HepG2 (cell line): ENCODE measurements around the gene ANKMY2. TPM values are rescaled to one million over a fixed set of nuclear protein-coding genes. Genes with fewer than 3 reads are reported as not detected.

Experiments
- ATAC-seq: fragments of 200-7000 bp; cut with Tn5 transposase; 3 replicates; pipeline ENCODE4 v1.9.1; 2020; ENCODE audit warnings: mild to moderate bottlenecking, moderate library complexity
- BruUV-seq: library from RNA; stranded (reverse); fragments of 400-500 nt; replicated peaks from 2 replicates; lab custom pipeline; 2021; lab: Mats Ljungman, UMichigan
- CTCF ChIA-PET: fragments of 300-600 bp; formaldehyde crosslinking; extraction: SDS; loops from one replicate; lab custom pipeline; 2021; ENCODE audit warnings: low total read pairs, inconsistent platforms, low intra/inter-chr PET ratio; lab: Yijun Ruan, JAX
- POLR2A ChIA-PET: fragments of 350-600 bp; sonication (Branson Sonifier 250); formaldehyde crosslinking; loops from one replicate; lab custom pipeline; 2020; ENCODE audit warnings: antibody characterized with exemption, inconsistent platforms; lab: Yijun Ruan, JAX
- DNase-seq: peaks from one replicate; pipeline ENCODE4 v3.0.0-alpha.2; 2015; ENCODE audit warnings: low spot score
- FAIRE-seq: peaks from 3 replicates; lab custom pipeline; 2011; peaks lifted over from hg19 to GRCh38; lab: Jason Lieb, UNC
- H2AFZ ChIP-seq: one replicate; pipeline ENCODE4 v1.6.1; 2011; ENCODE audit warnings: low read length, inconsistent platforms
- H3K27ac ChIP-seq: fragments of 300-600 bp; 3 replicates; pipeline ENCODE4 v1.8.0; 2011; ENCODE audit warnings: mixed run types, mild to moderate bottlenecking, mixed read lengths, low read length, inconsistent platforms; ENCODE audit not compliant: insufficient read depth; ENCODE audit errors: extremely low read length
- H3K27me3 ChIP-seq, 2 experiments: fragments of 200-600 bp in 1 of 2; 2 replicates in 1 of 2; 3 replicates in 1 of 2; pipeline versions ENCODE4 v1.6.0 to v1.8.0; 2011; ENCODE audit warnings: low read length in 2 of 2, mild to moderate bottlenecking in 2 of 2, moderate library complexity in 2 of 2, inconsistent platforms in 1 of 2; ENCODE audit not compliant: insufficient read depth in 2 of 2, control insufficient read depth in 1 of 2
- H3K36me3 ChIP-seq, 2 experiments: fragments of 200-600 bp in 1 of 2; replicated peaks in 1 of 2; 2 replicates in 1 of 2; 3 replicates in 1 of 2; pipeline versions ENCODE4 v1.5.1 to v1.8.0; 2011; ENCODE audit warnings: low read length in 2 of 2, inconsistent platforms in 1 of 2; ENCODE audit not compliant: insufficient read depth in 2 of 2, control insufficient read depth in 1 of 2
- H3K4me1 ChIP-seq: 2 replicates; pipeline ENCODE4 v1.5.1; 2012; ENCODE audit warnings: low read length, inconsistent platforms; ENCODE audit not compliant: insufficient read depth
- H3K4me2 ChIP-seq: 2 replicates; pipeline ENCODE4 v1.6.0; 2011; ENCODE audit warnings: low read depth, low read length, inconsistent platforms
- H3K4me3 ChIP-seq, 3 experiments: fragments of 200-600 bp in 1 of 3; sonication (generic), shearing (Covaris generic) in 1 of 3; replicated peaks in 1 of 3; 2 replicates each; pipeline ENCODE4 v1.5.1; 2011 to 2016; ENCODE audit warnings: low read length in 3 of 3, inconsistent platforms in 2 of 3, low read depth in 2 of 3, mild to moderate bottlenecking in 2 of 3, control low read depth in 1 of 3, mixed read lengths in 1 of 3; ENCODE audit not compliant: insufficient read depth in 1 of 3
- H3K79me2 ChIP-seq: one replicate; pipeline ENCODE4 v1.6.1; 2011; ENCODE audit warnings: low read length, inconsistent platforms; ENCODE audit not compliant: insufficient read depth
- H3K9ac ChIP-seq: 2 replicates; pipeline ENCODE4 v1.6.0; 2011; ENCODE audit warnings: mild to moderate bottlenecking, low read depth, low read length, inconsistent platforms; ENCODE audit not compliant: insufficient read depth
- H3K9me3 ChIP-seq: 2 replicates; pipeline ENCODE4 v1.5.1; 2012; ENCODE audit warnings: mild to moderate bottlenecking, low read length
- H4K20me1 ChIP-seq: 2 replicates; pipeline ENCODE4 v1.6.0; 2011; ENCODE audit warnings: inconsistent platforms, mild to moderate bottlenecking, low read length, moderate library complexity; ENCODE audit not compliant: insufficient read depth
- AKNA ChIP-seq: sonication (generic); formaldehyde crosslinking; IDR thresholded peaks from 2 replicates; pipeline ENCODE4 v1.4.0; 2020; ENCODE audit warnings: missing genetic modification reagents, borderline replicate concordance
- GPN1 ChIP-seq: sonication (generic); formaldehyde crosslinking; IDR thresholded peaks from 2 replicates; pipeline ENCODE4 v1.5.1; 2020; ENCODE audit warnings: missing genetic modification reagents, borderline replicate concordance
- ZFP36L1 ChIP-seq: sonication (generic); formaldehyde crosslinking; IDR thresholded peaks from 2 replicates; pipeline ENCODE4 v1.8.0; 2022; ENCODE audit warnings: mild to moderate bottlenecking, missing genetic modification reagents, moderate library complexity
- ZNF276 ChIP-seq: sonication (generic); formaldehyde crosslinking; IDR thresholded peaks from 2 replicates; pipeline ENCODE4 v1.4.0; 2020; ENCODE audit warnings: mild to moderate bottlenecking, low read depth, missing genetic modification reagents
- ZNF589 ChIP-seq: sonication (generic); formaldehyde crosslinking; conservative IDR thresholded peaks from 2 replicates; pipeline ENCODE4 v1.8.0; 2022; ENCODE audit warnings: mild to moderate bottlenecking, moderate library complexity, missing genetic modification reagents
- ZNF644 ChIP-seq: IDR thresholded peaks from 2 replicates; pipeline ENCODE4 v1.6.1; 2016; ENCODE audit warnings: low read depth
- WGBS: methylation state at CpG from one replicate; pipeline ENCODE4 v1.1.6; 2017; ENCODE audit warnings: low lambda C conversion rate; 5-methylcytosine and 5-hydroxymethylcytosine counted together
- in situ Hi-C: cut with HindIII; loops from 2 replicates; pipeline ENCODE4 v1.10.0; 2017; ENCODE audit warnings: low pct_unique_long_range_greater_than_20kb; ENCODE audit not compliant: extremely low pct_ligation_motif_present
- intact Hi-C: fragments of 100-400 bp; cut with micrococcal nuclease; formaldehyde crosslinking; loops from one replicate; pipeline ENCODE4 v1.10.0; 2022; ENCODE audit not compliant: unreplicated experiment
- polyA plus RNA-seq, 8 experiments: library from polyadenylated mRNA; depleted of rRNA in 3 of 8; stranded (reverse) in 7 of 8; unstranded in 1 of 8; fragments of >200 nt; fragmentation: Illumina TruSeq in 4 of 8; extraction: Trizol in 4 of 8; gene quantifications; 2 replicates each; pipeline versions ENCODE4 v1.2.1 to v1.2.3, GENCODE V29; 2011 to 2016; ENCODE audit warnings: low read depth in 4 of 8, missing spikeins in 1 of 8, mixed read lengths in 1 of 8; ENCODE audit not compliant: insufficient read depth in 1 of 8
- total RNA-seq, 5 experiments: library from RNA; depleted of rRNA; stranded (reverse); fragments of >200 nt; fragmentation: Illumina TruSeq; extraction: Trizol; gene quantifications; 2 replicates each; pipeline ENCODE4 v1.2.3, GENCODE V29; 2016; ENCODE audit warnings: low read depth in 1 of 5
- TF ChIP-seq, protein P1 (sequence below): sonication (generic); formaldehyde crosslinking; IDR thresholded peaks from one replicate; pipeline ENCODE4 v1.5.1; 2020; ENCODE audit warnings: mild to moderate bottlenecking, missing genetic modification reagents; ENCODE audit errors: not compliant biosample characterization

Gene ANKMY2
- total and polyA plus RNA-seq, 2 of the 13 experiments (the other 11 are each of a cell fraction or from before 2014, with no cell fraction given), result 12.2 to 21.6 TPM

DNA sequence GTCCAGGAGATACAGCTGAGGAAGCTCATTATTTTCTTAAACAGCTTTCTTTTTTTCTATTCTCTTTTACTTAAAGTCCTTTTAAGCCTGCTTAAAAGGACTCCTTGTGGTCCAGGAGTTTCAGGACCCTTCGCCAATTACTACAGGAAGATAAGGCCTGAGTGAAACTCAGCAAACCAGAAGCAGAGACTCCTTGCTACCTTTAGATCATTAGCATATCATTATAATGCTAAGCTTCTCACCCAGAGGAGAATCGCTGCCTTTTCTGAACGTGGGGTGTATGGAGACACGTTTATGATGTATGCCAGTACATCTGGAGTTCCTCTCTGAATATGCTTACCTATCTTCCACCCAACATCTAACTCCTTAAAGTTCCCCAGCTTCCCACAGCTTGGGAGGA lies 47.5 kb downstream of the ANKMY2 start:
- Histone ChIP-seq H3K9ac (no peak overlapping the region), H3K9me3 (no peaks in the 10 kb centered on the region), H3K27me3 (no peaks in the 10 kb centered on the region), H3K79me2 (no peaks in the 10 kb centered on the region), H4K20me1 (no peaks in the 10 kb centered on the region), H3K36me3 (peaks cover 0 to 1% of the 10 kb centered on the region in 2 experiments; a peak in 3 of 5 replicates), H2AFZ (no peak overlapping the region), H3K4me3 (no peak overlapping the region), H3K4me1 (no peaks in the 10 kb centered on the region), H3K27ac (no peak overlapping the region), H3K4me2 (no peak overlapping the region)
- in situ Hi-C loops (no loop called here), intact Hi-C loops (no loop called here)
- DNase-seq (no peak), ATAC-seq (no peak), FAIRE-seq (no peak)
- no TSS peak for BruUV-seq
- no peak for TF ChIP-seq ZFP36L1
- no peak for TF ChIP-seq AKNA (CRISPR knock-in tag)
- TF ChIP-seq, protein P1, sequence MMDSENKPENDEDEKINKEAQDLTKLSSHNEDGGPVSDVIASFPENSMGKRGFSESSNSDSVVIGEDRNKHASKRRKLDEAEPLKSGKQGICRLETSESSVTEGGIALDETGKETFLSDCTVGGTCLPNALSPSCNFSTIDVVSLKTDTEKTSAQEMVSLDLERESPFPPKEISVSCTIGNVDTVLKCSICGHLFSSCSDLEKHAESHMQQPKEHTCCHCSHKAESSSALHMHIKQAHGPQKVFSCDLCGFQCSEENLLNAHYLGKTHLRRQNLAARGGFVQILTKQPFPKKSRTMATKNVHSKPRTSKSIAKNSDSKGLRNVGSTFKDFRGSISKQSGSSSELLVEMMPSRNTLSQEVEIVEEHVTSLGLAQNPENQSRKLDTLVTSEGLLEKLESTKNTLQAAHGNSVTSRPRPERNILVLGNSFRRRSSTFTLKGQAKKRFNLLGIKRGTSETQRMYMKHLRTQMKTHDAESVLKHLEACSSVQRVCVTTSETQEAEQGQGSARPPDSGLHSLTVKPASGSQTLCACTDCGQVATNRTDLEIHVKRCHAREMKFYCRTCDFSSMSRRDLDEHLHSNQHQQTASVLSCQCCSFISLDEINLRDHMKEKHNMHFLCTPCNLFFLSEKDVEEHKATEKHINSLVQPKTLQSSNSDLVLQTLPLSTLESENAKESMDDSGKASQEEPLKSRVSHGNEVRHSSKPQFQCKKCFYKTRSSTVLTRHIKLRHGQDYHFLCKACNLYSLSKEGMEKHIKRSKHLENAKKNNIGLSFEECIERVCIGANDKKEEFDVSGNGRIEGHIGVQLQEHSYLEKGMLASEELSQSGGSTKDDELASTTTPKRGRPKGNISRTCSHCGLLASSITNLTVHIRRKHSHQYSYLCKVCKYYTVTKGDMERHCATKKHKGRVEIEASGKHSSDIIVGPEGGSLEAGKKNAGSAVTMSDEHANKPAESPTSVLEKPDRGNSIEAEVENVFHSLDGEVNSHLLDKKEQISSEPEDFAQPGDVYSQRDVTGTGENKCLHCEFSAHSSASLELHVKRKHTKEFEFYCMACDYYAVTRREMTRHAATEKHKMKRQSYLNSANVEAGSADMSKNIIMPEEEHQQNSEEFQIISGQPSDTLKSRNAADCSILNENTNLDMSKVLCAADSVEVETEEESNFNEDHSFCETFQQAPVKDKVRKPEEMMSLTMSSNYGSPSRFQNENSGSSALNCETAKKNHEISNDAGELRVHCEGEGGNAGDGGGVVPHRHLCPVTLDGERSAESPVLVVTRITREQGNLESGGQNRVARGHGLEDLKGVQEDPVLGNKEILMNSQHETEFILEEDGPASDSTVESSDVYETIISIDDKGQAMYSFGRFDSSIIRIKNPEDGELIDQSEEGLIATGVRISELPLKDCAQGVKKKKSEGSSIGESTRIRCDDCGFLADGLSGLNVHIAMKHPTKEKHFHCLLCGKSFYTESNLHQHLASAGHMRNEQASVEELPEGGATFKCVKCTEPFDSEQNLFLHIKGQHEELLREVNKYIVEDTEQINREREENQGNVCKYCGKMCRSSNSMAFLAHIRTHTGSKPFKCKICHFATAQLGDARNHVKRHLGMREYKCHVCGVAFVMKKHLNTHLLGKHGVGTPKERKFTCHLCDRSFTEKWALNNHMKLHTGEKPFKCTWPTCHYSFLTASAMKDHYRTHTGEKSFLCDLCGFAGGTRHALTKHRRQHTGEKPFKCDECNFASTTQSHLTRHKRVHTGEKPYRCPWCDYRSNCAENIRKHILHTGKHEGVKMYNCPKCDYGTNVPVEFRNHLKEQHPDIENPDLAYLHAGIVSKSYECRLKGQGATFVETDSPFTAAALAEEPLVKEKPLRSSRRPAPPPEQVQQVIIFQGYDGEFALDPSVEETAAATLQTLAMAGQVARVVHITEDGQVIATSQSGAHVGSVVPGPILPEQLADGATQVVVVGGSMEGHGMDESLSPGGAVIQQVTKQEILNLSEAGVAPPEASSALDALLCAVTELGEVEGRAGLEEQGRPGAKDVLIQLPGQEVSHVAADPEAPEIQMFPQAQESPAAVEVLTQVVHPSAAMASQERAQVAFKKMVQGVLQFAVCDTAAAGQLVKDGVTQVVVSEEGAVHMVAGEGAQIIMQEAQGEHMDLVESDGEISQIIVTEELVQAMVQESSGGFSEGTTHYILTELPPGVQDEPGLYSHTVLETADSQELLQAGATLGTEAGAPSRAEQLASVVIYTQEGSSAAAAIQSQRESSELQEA (CRISPR knock-in tag), result no peak
- no peak for TF ChIP-seq ZNF644 (CRISPR knock-in tag)
- TF ChIP-seq ZNF276 (CRISPR knock-in tag), result no peak
- TF ChIP-seq ZNF589 (CRISPR knock-in tag), result no peak
- TF ChIP-seq GPN1, result no peak
- POLR2A ChIA-PET, result no interaction called here
- 65% methylated on average over 4 of the region's 4 CpGs for WGBS
- CTCF ChIA-PET, result no interaction called here
